Activated CD8-positive, alpha-beta memory T cell treated with anti-CD3 and anti-CD28 coated beads for 36 hours (primary cell): ENCODE results near the gene E2F4. TPM values are rescaled to one million over a fixed set of nuclear protein-coding genes. Genes with fewer than 3 reads are reported as not detected.

Source experiments
- CTCF ChIA-PET: fragments of 350-600 bp; sonication (Branson Sonifier 250); formaldehyde crosslinking; loops from one replicate; lab custom pipeline; 2021; ENCODE audit warnings: antibody characterized with exemption; lab: Charles Lee
- POLR2A ChIA-PET: fragments of 350-600 bp; sonication (Branson Sonifier 250); formaldehyde crosslinking; loops from one replicate; lab custom pipeline; 2021; ENCODE audit warnings: antibody characterized with exemption; lab: Charles Lee
- total RNA-seq, 2 experiments: library from RNA; stranded (reverse); gene quantifications; one replicate each; pipeline ENCODE4 v1.2.3, GENCODE V29; 2021

E2F4 gene
- total RNA-seq: 100 to 1,000 TPM; 146 to 151 TPM

- ChIA-PET POLR2A (interaction anchor here (0.6 to 0.7 kb wide), 2 partner anchors 16 to 117 kb away, joined by 3 to 5 read pairs; no protein-coding TSS in a partner anchor), CTCF (interaction anchor here (0.5 to 1.4 kb wide), 8 partner anchors 9 to 235 kb away, joined by 3 to 4 read pairs (median 3); no protein-coding TSS in a partner anchor)
These were observed at the start of gene E2F4 for GRCh38 chr16:67191995-67192681. Gene E2F4, plus strand, starts transcription at chr16:67192155. Its CDS starts 73 bp downstream, at chr16:67192228.

- POLR2A ChIA-PET: no interaction called here
These were observed 49.6 kb upstream of the E2F4 start for GRCh38 chr16:67142342-67142741.

GRCh38 chr16:67144943-67145342, 47.0 kb upstream of the E2F4 start:
- POLR2A ChIA-PET: no interaction called here
- CTCF ChIA-PET: interaction anchor here (1.6 kb wide), 1 partner anchor 10 kb away, joined by 5 read pairs; no protein-coding TSS in a partner anchor

More at GRCh38 chr16:67142342-67142741, 49.6 kb upstream of the E2F4 start:
- CTCF ChIA-PET: interaction anchor here (1.6 kb wide), 1 partner anchor 13 kb away, joined by 8 read pairs; no protein-coding TSS in a partner anchor

GRCh38 chr16:67145746-67146145, 46.2 kb upstream of the E2F4 start:
- CTCF ChIA-PET: interaction anchor here (1.6 kb wide), 1 partner anchor 9 kb away, joined by 5 read pairs; no protein-coding TSS in a partner anchor
- POLR2A ChIA-PET: no interaction called here

- CTCF ChIA-PET: interaction anchor here (0.9 kb wide), 1 partner anchor 133 kb away, joined by 3 read pairs; no protein-coding TSS in a partner anchor
These were observed 45.2 kb upstream of the E2F4 start for GRCh38 chr16:67146523-67147357.

GRCh38 chr16:67147437-67148140, 44.4 kb upstream of the E2F4 start:
- CTCF ChIA-PET: interaction anchor here (0.9 kb wide), 1 partner anchor 134 kb away, joined by 3 read pairs; no protein-coding TSS in a partner anchor
- POLR2A ChIA-PET: no interaction called here

More at GRCh38 chr16:67146523-67147357, 45.2 kb upstream of the E2F4 start:
- POLR2A ChIA-PET: no interaction called here

- ChIA-PET CTCF (no interaction called here), POLR2A (no interaction called here)
These were observed 43.7 kb upstream of the E2F4 start for GRCh38 chr16:67148221-67148620.

GRCh38 chr16:67148656-67149275, 43.2 kb upstream of the E2F4 start:
- POLR2A ChIA-PET: no interaction called here
- CTCF ChIA-PET: interaction anchor here (0.6 kb wide), 1 partner anchor 21 kb away, joined by 3 read pairs; the partner anchor contains the start of gene NOL3

GRCh38 chr16:67149276-67150046, 42.5 kb upstream of the E2F4 start:
- POLR2A ChIA-PET: no interaction called here
- CTCF ChIA-PET: interaction anchor here (0.6 to 2.2 kb wide), 3 partner anchors 21 to 159 kb away, joined by 3 to 13 read pairs (median 3); partner anchors contain the start of gene NOL3

- CTCF ChIA-PET: interaction anchor here (0.7 to 2.2 kb wide), 7 partner anchors 25 to 174 kb away, joined by 3 to 13 read pairs (median 4); no protein-coding TSS in a partner anchor
- POLR2A ChIA-PET: interaction anchor here (1.3 kb wide), 1 partner anchor 133 kb away, joined by 3 read pairs; no protein-coding TSS in a partner anchor
These were observed 41.7 kb upstream of the E2F4 start for GRCh38 chr16:67150047-67150832.

- ChIA-PET POLR2A (interaction anchor here (1.3 kb wide), 1 partner anchor 133 kb away, joined by 3 read pairs; no protein-coding TSS in a partner anchor), CTCF (interaction anchor here (0.8 to 2.2 kb wide), 10 partner anchors 13 to 189 kb away, joined by 3 to 13 read pairs (median 3); no protein-coding TSS in a partner anchor)
These were observed 41.0 kb upstream of the E2F4 start, which contains the start of gene B3GNT9 for GRCh38 chr16:67150833-67151396. Gene B3GNT9, minus strand, starts transcription at chr16:67150998. Its CDS starts 513 bp downstream, at chr16:67150485.

- ChIA-PET CTCF (interaction anchor here (0.8 to 2.2 kb wide), 10 partner anchors 11 to 189 kb away, joined by 3 to 13 read pairs (median 3); no protein-coding TSS in a partner anchor), POLR2A (interaction anchor here (1.3 kb wide), 1 partner anchor 134 kb away, joined by 3 read pairs; no protein-coding TSS in a partner anchor)
These were observed 40.4 kb upstream of the E2F4 start for GRCh38 chr16:67151431-67152097.

GRCh38 chr16:67154578-67155294, 37.2 kb upstream of the E2F4 start:
- POLR2A ChIA-PET: interaction anchor here (0.9 to 1.2 kb wide), 2 partner anchors 11 to 136 kb away, joined by 5 to 8 read pairs; no protein-coding TSS in a partner anchor
- CTCF ChIA-PET: interaction anchor here (0.7 to 5.8 kb wide), 52 partner anchors 9 to 274 kb away, joined by 3 to 63 read pairs (median 5); partner anchors contain the start of genes CBFB, CES3, CES4A and E2F4
